Anterior cingulate cortex (tissue), 58 donors: ENCODE results near the gene EPN3.

ENCODE experiments used
- DNase-seq, 58 donors: peaks; one replicate each; lab custom pipeline; 2025; lab: John Stamatoyannopoulos, UW

EPN3 gene

GRCh38 chr17:50532452-50533024 is at the start of gene EPN3:
TSS of gene EPN3 (plus strand) at chr17:50532735. CDS start at chr17:50536557, 3,822 bp downstream.
- DNase-seq, result no peak

GRCh38 chr17:50483266-50483665 is 49.3 kb upstream of the EPN3 start:
- no peak for DNase-seq

- no peak for DNase-seq
Measured at GRCh38 chr17:50484386-50485155, 48.0 kb upstream of the EPN3 start.

- no peak for DNase-seq
Measured at GRCh38 chr17:50487213-50488096, 45.1 kb upstream of the EPN3 start.

- DNase-seq, result no peak
Measured at GRCh38 chr17:50488880-50489279, 43.7 kb upstream of the EPN3 start.

GRCh38 chr17:50491505-50491904 is 41.0 kb upstream of the EPN3 start:
- DNase-seq, result no peak

DNA sequence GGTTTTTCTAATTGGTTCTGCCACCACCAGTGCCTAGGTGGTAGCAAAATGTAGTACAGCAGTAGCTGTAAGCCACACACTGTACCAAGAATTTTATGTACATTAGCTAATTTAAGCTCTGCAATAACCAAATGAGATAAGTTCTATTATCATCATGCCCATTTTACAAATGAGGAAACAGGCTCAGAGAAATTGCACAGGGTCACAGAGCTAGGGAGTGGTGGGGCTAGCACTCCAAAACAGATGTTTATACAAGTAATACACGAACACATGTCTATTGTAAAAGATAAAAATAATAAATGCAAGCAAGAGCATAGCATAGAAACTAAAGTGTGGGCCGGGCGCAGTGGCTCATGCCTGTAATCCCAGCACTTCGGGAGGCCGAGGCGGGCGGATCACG is 40.3 kb upstream of the EPN3 start:
- DNase-seq, result peak in 1 of 58 donors; percentile 36

GRCh38 chr17:50493744-50494143 is 38.8 kb upstream of the EPN3 start:
- no peak for DNase-seq

- DNase-seq, result no peak
Measured at GRCh38 chr17:50495217-50495823, 37.2 kb upstream of the EPN3 start.

DNA sequence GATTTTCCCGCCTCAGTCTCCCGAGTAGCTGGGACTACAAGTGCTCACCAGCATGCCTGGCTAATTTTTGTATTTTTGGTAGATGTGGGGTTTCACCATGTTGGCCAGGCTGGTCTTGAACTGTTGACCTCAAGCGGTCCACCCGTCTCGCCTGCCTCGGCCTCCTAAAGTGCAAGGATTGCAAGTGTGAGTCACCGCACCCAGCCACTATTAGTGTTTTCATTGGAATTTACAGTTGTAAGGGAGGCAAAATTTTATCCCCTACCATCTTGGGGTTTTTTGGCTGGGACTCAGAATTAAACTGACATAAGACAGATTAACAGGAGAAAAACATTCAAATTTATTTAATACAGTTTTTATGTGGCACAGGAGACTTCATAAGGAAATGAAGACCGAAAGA is 36.6 kb upstream of the EPN3 start:
- no peak for DNase-seq

- no peak for DNase-seq
Measured at GRCh38 chr17:50498021-50498874, 34.3 kb upstream of the EPN3 start.

DNA sequence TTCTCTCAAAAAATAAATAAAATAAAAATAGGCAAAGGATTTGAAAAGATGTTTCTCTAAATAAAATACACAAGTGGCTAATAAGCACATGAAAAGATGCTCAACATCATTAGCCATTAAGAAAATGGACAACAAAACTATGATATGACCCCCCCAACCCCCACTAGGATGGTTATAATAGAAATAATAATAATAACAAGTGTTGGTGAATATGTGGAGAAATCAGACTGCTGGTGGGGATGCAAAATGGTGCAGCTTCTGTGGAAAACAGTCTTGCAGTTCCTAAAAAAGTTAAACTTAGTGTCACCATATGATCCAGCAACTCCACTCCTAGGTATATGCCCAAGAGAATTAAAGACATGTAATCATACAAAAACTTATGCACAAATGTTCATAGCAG is 33.3 kb upstream of the EPN3 start:
- no peak for DNase-seq

- DNase-seq, result no peak
Measured at GRCh38 chr17:50499721-50500120, 32.8 kb upstream of the EPN3 start.

DNA sequence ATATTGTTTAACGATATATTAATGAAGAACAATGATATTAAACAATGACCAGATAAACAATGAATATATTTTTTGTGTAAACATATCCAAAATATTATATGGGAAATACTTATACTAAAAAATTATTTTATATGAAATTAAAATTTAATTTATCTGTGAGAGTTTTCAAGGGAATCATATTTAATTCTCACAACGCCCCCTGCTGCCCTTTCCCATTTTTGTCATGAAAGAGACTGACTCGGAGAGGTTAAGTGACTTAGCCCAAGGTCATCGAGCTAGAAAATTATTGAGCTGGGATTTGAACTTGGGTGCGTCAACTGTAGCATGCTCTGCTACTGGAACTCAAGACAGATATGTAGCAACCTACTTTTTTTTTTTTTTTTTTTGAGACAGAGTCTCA is 31.5 kb upstream of the EPN3 start:
- no peak for DNase-seq

DNA sequence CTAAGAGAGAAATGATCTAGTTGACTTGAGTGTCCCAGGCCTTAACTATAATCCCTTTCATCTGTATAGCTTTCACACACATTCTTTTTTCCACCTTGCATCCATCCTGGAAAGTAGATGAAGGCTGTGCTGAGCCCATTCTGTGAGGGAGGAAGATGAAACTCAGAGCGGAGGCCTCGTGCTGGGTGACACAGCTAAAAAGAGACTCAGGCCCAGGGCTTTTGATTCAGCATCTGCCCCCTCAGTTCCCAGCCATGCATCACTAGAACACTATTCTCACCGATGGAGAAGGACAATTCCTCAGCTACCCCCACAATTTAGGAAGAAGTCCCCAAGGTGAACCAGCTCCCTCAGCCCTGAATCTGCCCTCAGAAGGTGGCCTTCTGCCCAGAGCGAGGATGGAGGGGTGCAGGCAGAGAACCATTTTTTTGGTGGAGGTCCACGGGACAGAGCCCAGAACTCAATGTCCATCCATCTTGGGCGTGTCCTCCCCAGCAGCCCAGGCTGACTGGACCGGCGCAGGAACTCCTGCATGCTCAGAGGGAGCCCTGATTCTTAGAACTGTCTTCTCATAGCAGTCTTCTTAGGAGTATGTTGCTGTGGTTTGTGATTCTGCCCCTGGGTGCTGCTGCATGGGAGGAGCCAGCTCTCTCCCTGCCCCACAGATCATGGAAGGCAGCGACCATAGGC is 30.1 kb upstream of the EPN3 start:
- no peak for DNase-seq

- DNase-seq, result no peak
Measured at GRCh38 chr17:50505591-50506130, 26.9 kb upstream of the EPN3 start.

DNA sequence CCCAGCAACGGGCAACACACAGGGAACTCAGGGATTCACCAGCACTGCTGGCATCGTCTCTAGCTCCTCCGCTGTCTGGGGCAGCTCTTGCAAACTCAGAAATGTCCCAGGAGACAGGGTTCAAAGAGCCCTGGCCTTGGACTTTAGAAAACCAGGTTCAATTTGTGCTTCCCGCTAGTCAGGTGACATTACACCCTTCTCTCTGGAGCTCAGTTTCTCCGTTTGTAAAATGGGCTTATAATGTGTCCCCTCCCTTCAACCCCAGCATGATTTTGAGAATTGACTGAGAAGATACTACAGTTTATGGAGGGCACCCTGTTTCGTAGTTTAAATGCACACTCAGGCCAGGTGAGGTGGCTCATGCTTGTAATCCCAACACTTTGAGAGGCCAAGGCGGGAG is 26.2 kb upstream of the EPN3 start:
- no peak for DNase-seq

DNA sequence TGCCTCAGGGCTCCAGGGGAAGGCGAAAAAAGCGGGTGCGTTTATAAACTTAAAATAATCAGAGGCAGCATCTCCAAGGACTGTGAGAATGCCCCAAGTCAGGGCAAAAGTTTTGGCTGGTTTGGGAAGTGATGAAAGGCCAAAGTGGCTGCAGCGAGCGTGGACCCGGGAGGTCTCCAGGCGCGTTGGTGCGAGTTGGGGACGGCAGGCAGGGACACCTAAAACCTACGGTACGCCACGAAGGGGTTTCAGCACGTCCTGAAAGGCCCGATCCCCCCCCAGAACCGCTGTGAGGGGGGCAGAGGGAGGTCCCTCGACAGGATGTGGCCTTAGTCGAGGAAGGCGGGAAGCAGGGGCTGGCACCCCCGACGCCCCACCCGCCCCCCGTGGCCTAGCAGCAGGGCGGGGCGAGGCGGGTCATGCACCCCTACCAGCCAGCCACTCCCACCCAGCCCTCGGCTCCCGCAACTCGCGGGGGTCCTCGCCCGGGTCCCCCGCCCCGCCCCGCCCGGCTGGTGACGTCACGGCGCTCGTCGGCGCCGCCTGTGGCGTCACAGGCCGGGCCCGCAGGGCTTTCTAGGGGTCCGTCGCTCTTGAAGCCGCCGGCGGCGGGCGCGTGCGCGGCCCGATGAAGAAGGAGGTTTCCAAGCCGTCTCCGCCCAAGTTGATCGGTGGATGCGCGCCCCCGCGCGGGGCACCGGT is 24.5 kb upstream of the EPN3 start, which contains the start of gene MYCBPAP:
MYCBPAP (plus strand) TSS at position 569 of the 702 bp plus-strand sequence. CDS start 236 bp downstream, outside the sequence.
- DNase-seq, result peak in 53 of 58 donors; percentile 31 to 85 (median 70)
